OCI-LY7 (cell line): ENCODE measurements around the gene KDM4B. TPM values are rescaled to one million over a fixed set of nuclear protein-coding genes. Genes with fewer than 3 reads are reported as not detected.

Experiments
- BruUV-seq: library from RNA; stranded (reverse); fragments of 400-500 nt; replicated peaks from 2 replicates; lab custom pipeline; 2021; lab: Mats Ljungman, UMichigan
- CTCF ChIA-PET: fragments of 300-600 bp; sonication (Branson Sonifier 250); formaldehyde crosslinking; loops from one replicate; lab custom pipeline; 2022; ENCODE audit warnings: antibody characterized with exemption; ENCODE audit not compliant: unreplicated experiment; lab: Charles Lee
- POLR2A ChIA-PET: fragments of 300-600 bp; sonication (Branson Sonifier 250); formaldehyde crosslinking; loops from one replicate; lab custom pipeline; 2022; ENCODE audit warnings: antibody characterized with exemption; lab: Charles Lee
- DNase-seq: peaks from one replicate; pipeline ENCODE4 v3.0.0-alpha.2; 2015; ENCODE audit warnings: low spot score
- H2AFZ ChIP-seq: fragments of 200-600 bp; sonication (generic), shearing (Covaris generic); 2 replicates; pipeline ENCODE4 v1.6.1; 2014; ENCODE audit warnings: mild to moderate bottlenecking, antibody characterized with exemption, low read length, moderate library complexity
- H3K27ac ChIP-seq: fragments of 200-600 bp; sonication (generic); 2 replicates; pipeline ENCODE4 v1.5.1; 2014; ENCODE audit warnings: mixed run types, low read depth, mild to moderate bottlenecking, moderate library complexity, low read length, inconsistent platforms; ENCODE audit not compliant: poor library complexity, severe bottlenecking
- H3K36me3 ChIP-seq: fragments of 200-600 bp; sonication (generic); 2 replicates; pipeline ENCODE4 v1.6.1; 2014; ENCODE audit warnings: mild to moderate bottlenecking, antibody characterized with exemption, low read length, moderate library complexity, mixed read lengths; ENCODE audit not compliant: insufficient read depth
- H3K4me1 ChIP-seq: fragments of 200-600 bp; sonication (generic); 2 replicates; pipeline ENCODE4 v1.5.1; 2014; ENCODE audit warnings: mild to moderate bottlenecking, low read length; ENCODE audit not compliant: insufficient read depth, poor library complexity, severe bottlenecking
- H3K4me2 ChIP-seq: fragments of 200-600 bp; sonication (generic); 2 replicates; pipeline ENCODE4 v1.6.1; 2014; ENCODE audit warnings: mild to moderate bottlenecking, low read length
- H3K4me3 ChIP-seq: fragments of 200-600 bp; sonication (generic); 2 replicates; pipeline ENCODE4 v1.5.1; 2014; ENCODE audit warnings: mild to moderate bottlenecking, low read depth, low read length; ENCODE audit not compliant: poor library complexity, severe bottlenecking
- H3K79me2 ChIP-seq: fragments of 200-600 bp; sonication (generic); 2 replicates; pipeline ENCODE4 v1.6.1; 2016; ENCODE audit warnings: low read depth, mild to moderate bottlenecking, low read length, moderate library complexity, mixed read lengths; ENCODE audit not compliant: insufficient read depth
- H3K9me2 ChIP-seq: fragments of 200-600 bp; sonication (generic); 2 replicates; pipeline ENCODE4 v1.6.1; 2016; ENCODE audit warnings: mild to moderate bottlenecking, low read length, mixed read lengths; ENCODE audit not compliant: insufficient read depth
- H3K9me3 ChIP-seq: fragments of 200-600 bp; sonication (generic); 2 replicates; pipeline ENCODE4 v1.6.1; 2014; ENCODE audit warnings: mild to moderate bottlenecking, mixed run types, low read length, mixed read lengths
- H4K20me1 ChIP-seq: fragments of 200-600 bp; sonication (generic); 2 replicates; pipeline ENCODE4 v1.6.1; 2014; ENCODE audit warnings: mild to moderate bottlenecking, antibody characterized with exemption, low read length, moderate library complexity, mixed read lengths; ENCODE audit not compliant: insufficient read depth
- EZH2phosphoT487 ChIP-seq: fragments of 200-600 bp; sonication (generic); IDR thresholded peaks from 2 replicates; pipeline ENCODE4 v1.6.1; 2018; ENCODE audit warnings: low read depth, borderline replicate concordance, mild to moderate bottlenecking, mixed run types, antibody characterized with exemption, low read length, moderate library complexity, mixed read lengths
- intact Hi-C: fragments of 100-400 bp; cut with micrococcal nuclease; formaldehyde crosslinking; loops from one replicate; pipeline ENCODE4 v1.10.0; 2022; ENCODE audit not compliant: unreplicated experiment
- total RNA-seq, 2 experiments: library from RNA; depleted of rRNA in 1 of 2; stranded (reverse); fragments of >200 nt in 1 of 2; shearing (Covaris generic) in 1 of 2; gene quantifications; 2 replicates each; pipeline ENCODE4 v1.2.3, GENCODE V29; 2014 to 2022
- TF ChIP-seq, protein P1 (sequence below): fragments of 200-600 bp; sonication (generic); conservative IDR thresholded peaks from 2 replicates; pipeline ENCODE4 v1.5.1; 2014; ENCODE audit warnings: mild to moderate bottlenecking, antibody characterized with exemption, low read length, moderate library complexity, mixed read lengths

Gene KDM4B
- total RNA-seq, 2 experiments from 2014 or later = 24.3 to 44.2 TPM

DNA sequence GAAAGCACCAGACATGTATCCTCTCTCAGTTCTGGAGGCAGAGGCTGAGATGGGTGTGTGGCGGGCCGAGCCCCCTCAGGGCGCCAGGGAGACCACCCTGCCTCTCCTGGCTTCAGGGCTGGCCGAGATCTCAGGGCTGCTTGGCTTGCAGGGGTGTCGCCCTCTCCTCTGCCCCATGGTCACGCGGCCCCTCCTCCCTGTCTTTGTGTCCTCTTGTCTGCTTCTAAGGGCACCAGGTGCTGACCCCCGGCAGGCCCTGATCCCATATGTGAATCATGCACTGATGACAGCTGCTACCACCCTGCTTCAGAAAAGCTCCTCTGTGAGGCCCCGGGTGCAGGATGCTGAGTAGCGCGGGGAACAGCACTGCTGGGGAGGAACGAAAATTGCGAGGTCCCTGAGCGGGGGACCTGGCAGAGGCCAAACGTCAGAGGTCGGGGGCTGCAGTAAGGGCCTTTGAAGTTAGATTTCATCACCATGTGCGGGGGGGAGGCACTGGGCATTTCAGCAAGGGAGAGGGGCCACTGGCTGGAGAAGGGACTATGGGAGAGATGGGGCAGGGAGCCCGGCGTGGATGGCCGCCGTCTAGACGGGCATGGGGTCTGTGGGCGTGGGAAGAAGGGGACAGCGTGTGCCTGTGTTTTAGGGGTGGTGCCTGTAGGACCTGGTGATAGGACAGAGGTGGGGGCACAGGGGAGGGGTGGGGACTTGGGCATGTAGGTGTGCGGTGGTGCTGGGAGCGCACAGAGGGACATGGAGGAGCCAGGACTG, 125.2 kb downstream of the KDM4B start:
- intact Hi-C loops = no loop called here
- BruUV-seq = no TSS peak
- TF ChIP-seq, protein P1, sequence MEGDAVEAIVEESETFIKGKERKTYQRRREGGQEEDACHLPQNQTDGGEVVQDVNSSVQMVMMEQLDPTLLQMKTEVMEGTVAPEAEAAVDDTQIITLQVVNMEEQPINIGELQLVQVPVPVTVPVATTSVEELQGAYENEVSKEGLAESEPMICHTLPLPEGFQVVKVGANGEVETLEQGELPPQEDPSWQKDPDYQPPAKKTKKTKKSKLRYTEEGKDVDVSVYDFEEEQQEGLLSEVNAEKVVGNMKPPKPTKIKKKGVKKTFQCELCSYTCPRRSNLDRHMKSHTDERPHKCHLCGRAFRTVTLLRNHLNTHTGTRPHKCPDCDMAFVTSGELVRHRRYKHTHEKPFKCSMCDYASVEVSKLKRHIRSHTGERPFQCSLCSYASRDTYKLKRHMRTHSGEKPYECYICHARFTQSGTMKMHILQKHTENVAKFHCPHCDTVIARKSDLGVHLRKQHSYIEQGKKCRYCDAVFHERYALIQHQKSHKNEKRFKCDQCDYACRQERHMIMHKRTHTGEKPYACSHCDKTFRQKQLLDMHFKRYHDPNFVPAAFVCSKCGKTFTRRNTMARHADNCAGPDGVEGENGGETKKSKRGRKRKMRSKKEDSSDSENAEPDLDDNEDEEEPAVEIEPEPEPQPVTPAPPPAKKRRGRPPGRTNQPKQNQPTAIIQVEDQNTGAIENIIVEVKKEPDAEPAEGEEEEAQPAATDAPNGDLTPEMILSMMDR = no peak
- TF ChIP-seq EZH2phosphoT487 = no peak
- no peak overlapping the region for H3K4me3 ChIP-seq
- no peaks in the 10 kb centered on the region for H3K9me2 ChIP-seq
- H3K79me2 ChIP-seq = no peaks in the 10 kb centered on the region
- ChIA-PET POLR2A (no interaction called here), CTCF (no interaction called here)
- H3K36me3 ChIP-seq = peaks cover 19% of the 10 kb centered on the region
- H3K27ac ChIP-seq = no peak overlapping the region
- H3K4me1 ChIP-seq = no peaks in the 10 kb centered on the region
- H3K9me3 ChIP-seq = peaks cover 5% of the 10 kb centered on the region
- H4K20me1 ChIP-seq = no peaks in the 10 kb centered on the region
- H3K4me2 ChIP-seq = no peak overlapping the region
- H2AFZ ChIP-seq = no peak overlapping the region
- no peak for DNase-seq

DNA sequence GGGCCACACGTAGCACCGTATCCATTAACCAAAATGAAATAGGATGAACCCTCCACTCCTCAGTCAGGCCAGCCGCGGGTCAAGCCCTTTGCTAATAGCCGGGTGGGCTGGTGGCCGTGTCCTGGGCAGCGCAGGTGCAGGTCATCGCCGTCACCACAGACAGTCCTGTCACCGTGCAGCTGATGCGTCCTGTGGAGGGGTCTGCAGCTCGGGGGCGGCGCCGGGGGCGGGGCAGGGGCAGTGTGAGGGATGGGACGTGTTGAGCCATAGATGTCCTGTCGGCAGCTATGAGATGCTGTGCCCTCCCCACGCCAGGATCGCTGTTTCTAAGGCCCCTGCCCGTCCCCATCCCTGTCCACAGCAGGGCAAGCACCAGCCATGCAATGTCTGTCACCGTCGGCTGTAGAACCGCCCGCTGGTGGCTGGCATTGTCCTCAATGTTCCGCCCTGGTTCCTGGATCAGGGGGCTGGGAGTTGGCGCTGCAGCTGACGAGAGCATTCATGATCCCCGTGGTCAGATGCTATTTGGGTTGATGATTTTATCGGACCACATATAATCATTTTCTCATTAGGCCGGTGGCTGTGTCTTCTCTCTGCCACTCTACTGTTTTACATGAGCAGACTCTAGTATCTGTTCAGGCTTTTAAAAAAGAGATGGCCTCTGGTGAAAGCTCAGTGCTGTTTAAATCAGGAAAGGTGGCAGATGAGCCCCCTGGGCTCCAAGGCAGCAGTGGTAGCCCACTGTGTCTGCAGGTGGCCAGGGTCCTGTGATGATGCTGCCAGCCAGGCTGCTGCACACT, 126.1 kb downstream of the KDM4B start:
- Histone ChIP-seq H3K4me2 (no peak overlapping the region), H3K79me2 (no peaks in the 10 kb centered on the region), H3K9me3 (peaks cover 13% of the 10 kb centered on the region), H3K36me3 (peaks cover 26% of the 10 kb centered on the region), H3K27ac (no peak overlapping the region), H4K20me1 (no peaks in the 10 kb centered on the region), H3K4me3 (no peak overlapping the region), H2AFZ (no peak overlapping the region), H3K4me1 (no peaks in the 10 kb centered on the region), H3K9me2 (no peaks in the 10 kb centered on the region)
- no TSS peak for BruUV-seq
- intact Hi-C loops = no loop called here
- CTCF ChIA-PET = no interaction called here
- no peak for TF ChIP-seq EZH2phosphoT487
- TF ChIP-seq, protein P1 = no peak
- POLR2A ChIA-PET = no interaction called here
- DNase-seq = no peak

DNA sequence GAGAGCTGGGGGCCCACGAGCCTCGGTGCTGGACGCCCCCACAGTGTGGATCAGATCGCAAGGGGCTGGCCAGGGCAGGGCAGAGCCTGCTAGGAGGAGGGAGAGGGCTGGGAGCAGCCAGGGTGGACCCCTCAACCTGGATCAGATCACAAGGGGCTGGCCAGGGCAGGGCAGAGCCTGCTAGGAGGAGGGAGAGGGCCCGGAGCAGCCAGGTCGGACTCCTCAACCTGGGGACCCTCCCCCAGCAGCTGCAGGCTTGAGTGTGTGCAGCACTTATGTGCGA, 126.6 kb downstream of the KDM4B start:
- ChIA-PET CTCF (no interaction called here), POLR2A (no interaction called here)
- Histone ChIP-seq H3K9me2 (no peaks in the 10 kb centered on the region), H3K27ac (no peak overlapping the region), H3K36me3 (peaks cover 26% of the 10 kb centered on the region), H3K9me3 (peaks cover 15% of the 10 kb centered on the region), H3K79me2 (no peaks in the 10 kb centered on the region), H2AFZ (no peak overlapping the region), H3K4me3 (no peak overlapping the region), H3K4me2 (no peak overlapping the region), H3K4me1 (no peaks in the 10 kb centered on the region), H4K20me1 (no peaks in the 10 kb centered on the region)
- no peak for DNase-seq
- BruUV-seq = no TSS peak
- intact Hi-C loops = no loop called here
- TF ChIP-seq, protein P1 = no peak
- TF ChIP-seq EZH2phosphoT487 = no peak
